Measurements from ENCODE around the gene OR1L4. TPM values are rescaled to one million over a fixed set of nuclear protein-coding genes. Genes with fewer than 3 reads are reported as not detected.

OR1L4 gene
- not detected for total RNA-seq

- H3K27ac Mint-ChIP-seq, result no peak within 1 kb of the TSS
- peaks cover 19% of the 10 kb centered on the region for H3K36me3 Mint-ChIP-seq
- no peak within 1 kb of the TSS for H3K4me3 Mint-ChIP-seq
- ChIA-PET POLR2A (no interaction called here), CTCF (no interaction called here)
- DNase-seq, result no peak
- H3K4me1 Mint-ChIP-seq (ENCODE audit: low read depth), result no peaks in the 10 kb centered on the region
- peaks cover 70% of the 10 kb centered on the region for H3K9me3 Mint-ChIP-seq
- peaks cover 3% of the 10 kb centered on the region for H3K27me3 Mint-ChIP-seq
- intact Hi-C loops (cut with micrococcal nuclease), result no loop called here
These were observed at the start of gene OR1L4 for GRCh38 chr9:122723690-122724089. Gene OR1L4 (plus strand): TSS chr9:122723990. CDS start chr9:122723990, 0 bp downstream.

GRCh38 chr9:122684851-122685250, 38.9 kb upstream of the OR1L4 start:
- H3K4me1 Mint-ChIP-seq (ENCODE audit: low read depth), result no peaks in the 10 kb centered on the region
- peaks cover 26% of the 10 kb centered on the region for H3K9me3 Mint-ChIP-seq
- ChIA-PET POLR2A (no interaction called here), CTCF (no interaction called here)
- no peak overlapping the region for H3K27ac Mint-ChIP-seq
- DNase-seq, result no peak
- no peaks in the 10 kb centered on the region for H3K36me3 Mint-ChIP-seq
- intact Hi-C loops (cut with micrococcal nuclease), result no loop called here
- H3K27me3 Mint-ChIP-seq, result peaks cover 4% of the 10 kb centered on the region
- H3K4me3 Mint-ChIP-seq, result no peak overlapping the region

- ChIA-PET CTCF (no interaction called here), POLR2A (no interaction called here)
- no peaks in the 10 kb centered on the region for H3K4me1 Mint-ChIP-seq (ENCODE audit: low read depth)
- H3K4me3 Mint-ChIP-seq, result no peak overlapping the region
- intact Hi-C loops (cut with micrococcal nuclease), result no loop called here
- H3K36me3 Mint-ChIP-seq, result no peaks in the 10 kb centered on the region
- H3K9me3 Mint-ChIP-seq, result peaks cover 23% of the 10 kb centered on the region
- DNase-seq, result no peak
- no peaks in the 10 kb centered on the region for H3K27me3 Mint-ChIP-seq
- H3K27ac Mint-ChIP-seq, result no peak overlapping the region
These were observed 28.1 kb upstream of the OR1L4 start for GRCh38 chr9:122695696-122696095.

GRCh38 chr9:122718038-122718437, 5.8 kb upstream of the OR1L4 start:
- Mint-ChIP-seq H3K27me3 (no peaks in the 10 kb centered on the region), H3K9me3 (peaks cover 57% of the 10 kb centered on the region), H3K27ac (no peak overlapping the region), H3K4me1 (ENCODE audit: low read depth) (no peaks in the 10 kb centered on the region), H3K4me3 (no peak overlapping the region), H3K36me3 (peaks cover 1% of the 10 kb centered on the region)
- ChIA-PET POLR2A (no interaction called here), CTCF (no interaction called here)
- intact Hi-C loops (cut with micrococcal nuclease), result no loop called here
- DNase-seq, result no peak

- Mint-ChIP-seq H3K36me3 (peaks cover 6% of the 10 kb centered on the region), H3K9me3 (peaks cover 60% of the 10 kb centered on the region), H3K4me1 (ENCODE audit: low read depth) (no peaks in the 10 kb centered on the region), H3K27ac (no peak overlapping the region), H3K27me3 (peaks cover 2% of the 10 kb centered on the region), H3K4me3 (no peak overlapping the region)
- ChIA-PET CTCF (no interaction called here), POLR2A (no interaction called here)
- no peak for DNase-seq
- intact Hi-C loops (cut with micrococcal nuclease), result no loop called here
These were observed 4.6 kb upstream of the OR1L4 start for GRCh38 chr9:122719218-122719617.

- Mint-ChIP-seq H3K4me3 (no peak within 1 kb of the TSS), H3K36me3 (no peaks in the 10 kb centered on the region), H3K9me3 (peaks cover 14% of the 10 kb centered on the region), H3K27ac (no peak within 1 kb of the TSS), H3K27me3 (no peaks in the 10 kb centered on the region), H3K4me1 (ENCODE audit: low read depth) (no peaks in the 10 kb centered on the region)
- POLR2A ChIA-PET, result no interaction called here
- intact Hi-C loops (cut with micrococcal nuclease), result no loop called here
- CTCF ChIA-PET, result no interaction called here
- DNase-seq, result no peak
These were observed 18.2 kb downstream of the OR1L4 start, which contains the start of gene OR1L6 for GRCh38 chr9:122742003-122742402. Gene OR1L6 (plus strand): TSS chr9:122742303. CDS start chr9:122749848, 7,545 bp downstream.

- H3K9me3 Mint-ChIP-seq, result peaks cover 19% of the 10 kb centered on the region
- no peak overlapping the region for H3K27ac Mint-ChIP-seq
- POLR2A ChIA-PET, result no interaction called here
- no peak for DNase-seq
- no peaks in the 10 kb centered on the region for H3K27me3 Mint-ChIP-seq
- no peak overlapping the region for H3K4me3 Mint-ChIP-seq
- intact Hi-C loops (cut with micrococcal nuclease), result no loop called here
- CTCF ChIA-PET, result no interaction called here
- peaks cover 9% of the 10 kb centered on the region for H3K36me3 Mint-ChIP-seq
- H3K4me1 Mint-ChIP-seq (ENCODE audit: low read depth), result no peaks in the 10 kb centered on the region
These were observed 31.0 kb downstream of the OR1L4 start for GRCh38 chr9:122754825-122755224.

- peaks cover 37% of the 10 kb centered on the region for H3K9me3 Mint-ChIP-seq
These were observed 44.0 kb downstream of the OR1L4 start for GRCh38 chr9:122767817-122768216.

More at GRCh38 chr9:122767817-122768216, 44.0 kb downstream of the OR1L4 start:
- Mint-ChIP-seq H3K27me3 (peaks cover 1% of the 10 kb centered on the region), H3K27ac (no peak overlapping the region), H3K4me1 (ENCODE audit: low read depth) (no peaks in the 10 kb centered on the region), H3K36me3 (peaks cover 3% of the 10 kb centered on the region), H3K4me3 (no peak overlapping the region)
- ChIA-PET CTCF (no interaction called here), POLR2A (no interaction called here)
- no peak for DNase-seq
- intact Hi-C loops (cut with micrococcal nuclease), result no loop called here

Other genes starting within 250 kb of the OR1L4 start
- gene OR1J1, start 246.1 kb upstream of the OR1L4 start, total RNA-seq, result not detected
- not detected for gene OR1J2, start 213.2 kb upstream of the OR1L4 start, total RNA-seq
- gene OR1J4, start 204.8 kb upstream of the OR1L4 start, total RNA-seq, result not detected
- gene OR1N1, start 196.7 kb upstream of the OR1L4 start, total RNA-seq, result not detected
- gene OR1N2, start 170.9 kb upstream of the OR1L4 start, total RNA-seq, result not detected
- not detected for gene OR1L8, start 140.6 kb upstream of the OR1L4 start, total RNA-seq
- gene OR1Q1, start 109.3 kb upstream of the OR1L4 start, total RNA-seq, result not detected
- not detected for gene OR1B1, start 66.4 kb upstream of the OR1L4 start, total RNA-seq
- not detected for gene OR1L1, start 62.3 kb upstream of the OR1L4 start, total RNA-seq
- not detected for gene OR1L3, start 48.9 kb upstream of the OR1L4 start, total RNA-seq
- not detected for gene OR1L6, start 18.3 kb downstream of the OR1L4 start, total RNA-seq
- gene OR5C1, start 64.9 kb downstream of the OR1L4 start, total RNA-seq, result not detected
- gene OR1K1, start 76.1 kb downstream of the OR1L4 start, total RNA-seq, result not detected
- gene PDCL, start 104.6 kb downstream of the OR1L4 start, total RNA-seq, result 10 to 100 TPM; 18.7 to 21.5 TPM
- 10 to 100 TPM; 27.7 to 27.8 TPM for gene RC3H2, start 181.4 kb downstream of the OR1L4 start, total RNA-seq
- gene ZBTB6, start 189.3 kb downstream of the OR1L4 start, total RNA-seq, result 10 to 100 TPM in 1 of 2 experiments, 1 to 10 TPM in 1; 9.9 to 10.6 TPM
- gene ZBTB26, start 207.5 kb downstream of the OR1L4 start, total RNA-seq, result 1 to 10 TPM; 6.1 to 6.4 TPM
- 10 to 100 TPM; 27.1 to 28.8 TPM for gene RABGAP1, start 217.0 kb downstream of the OR1L4 start, total RNA-seq